LHCN-M2 (cell line): ENCODE results near the gene SUB1. TPM values are rescaled to one million over a fixed set of nuclear protein-coding genes. Genes with fewer than 3 reads are reported as not detected.
"Not testable (repeated sequence)": the region's sequence is repeated elsewhere in the genome, so short reads cannot be mapped to it uniquely, and the experiment has no call there.

ENCODE experiments used
- DNase-seq: peaks from one replicate; pipeline ENCODE4 v3.0.0-alpha.2; 2012; ENCODE audit warnings: low read depth
- total RNA-seq: library from RNA; depleted of rRNA; stranded (reverse); fragments of >200 nt; gene quantifications from 2 replicates; pipeline ENCODE4 v1.2.3, GENCODE V29; 2014

Gene SUB1
- total RNA-seq, 1 experiment from 2014 or later, result 288 TPM

DNA sequence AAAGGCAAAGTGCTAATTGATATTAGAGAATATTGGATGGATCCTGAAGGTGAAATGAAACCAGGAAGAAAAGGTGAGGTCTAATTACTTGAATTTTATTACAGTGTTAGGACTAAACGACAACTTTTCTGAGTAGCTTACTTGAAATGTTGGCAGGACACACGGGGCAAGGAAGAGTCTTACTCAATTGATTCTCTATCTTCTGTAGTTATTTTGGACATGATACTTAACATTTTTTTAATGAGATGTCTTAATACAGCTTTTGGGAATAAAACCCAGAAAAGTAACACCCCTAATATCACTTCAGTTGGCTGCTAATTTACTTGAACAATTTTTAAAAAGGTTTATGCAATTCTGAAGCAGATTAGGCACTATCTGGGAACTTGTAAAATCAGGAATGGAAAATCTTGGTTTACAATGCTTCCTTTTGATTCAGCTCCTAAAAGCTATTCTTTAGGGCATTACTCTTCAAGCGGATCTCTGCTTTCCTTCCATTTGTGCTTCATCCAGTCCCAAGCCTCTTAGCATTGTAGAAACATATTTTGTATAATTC, 13.7 kb downstream of the SUB1 start:
- DNase-seq, result no peak

- DNase-seq, result peak; percentile 91
These were observed 14.8 kb downstream of the SUB1 start for GRCh38 chr5:32600054-32600622.

- no peak for DNase-seq
These were observed 16.4 kb downstream of the SUB1 start for GRCh38 chr5:32601623-32602295.

- no peak for DNase-seq
These were observed 17.5 kb downstream of the SUB1 start for GRCh38 chr5:32602906-32603305.

GRCh38 chr5:32604800-32605765, 19.7 kb downstream of the SUB1 start:
- no peak for DNase-seq

GRCh38 chr5:32605766-32606152, 20.4 kb downstream of the SUB1 start:
- no peak for DNase-seq

DNA sequence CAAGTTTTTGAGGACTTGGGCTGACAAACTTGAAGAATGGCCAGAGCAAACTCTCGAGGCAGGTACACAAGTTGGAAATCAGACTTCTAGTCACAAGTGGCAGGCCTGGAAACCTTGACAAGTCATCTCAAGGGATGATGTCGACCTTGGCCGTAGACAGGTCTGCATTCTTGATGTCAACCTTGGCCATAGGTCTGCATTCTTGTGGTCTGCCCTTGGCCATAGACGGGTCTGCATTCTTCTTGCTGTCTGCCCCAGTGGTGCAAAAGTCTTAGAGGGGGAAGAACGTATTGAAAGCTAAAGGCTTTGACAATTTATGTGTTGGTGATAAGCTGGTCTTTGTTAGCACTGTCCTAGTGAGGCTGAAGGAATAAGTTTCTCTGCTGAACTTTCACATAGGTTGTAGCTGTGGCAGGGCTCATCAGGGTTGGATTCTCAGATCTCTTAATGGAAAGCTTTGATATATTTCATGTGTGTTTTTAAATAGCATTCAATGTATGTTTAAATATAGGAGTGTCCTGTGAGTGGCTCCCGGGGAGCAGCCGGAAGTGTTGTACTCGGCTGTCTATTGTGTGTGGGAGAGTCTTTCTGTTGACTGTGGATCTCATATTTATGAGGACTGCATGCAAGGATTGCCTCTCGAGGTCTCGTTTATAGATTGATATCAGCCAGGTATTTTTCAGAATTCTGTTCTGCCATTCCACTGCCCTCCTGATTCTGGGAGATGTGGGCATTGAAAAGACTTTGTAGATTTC, 27.0 kb downstream of the SUB1 start:
- DNase-seq, result no peak

GRCh38 chr5:32613050-32613672, 27.8 kb downstream of the SUB1 start:
- DNase-seq, result peak; percentile 68

GRCh38 chr5:32615236-32615635, 29.9 kb downstream of the SUB1 start:
- no peak for DNase-seq

GRCh38 chr5:32618962-32619361, 33.6 kb downstream of the SUB1 start:
- no peak for DNase-seq

DNA sequence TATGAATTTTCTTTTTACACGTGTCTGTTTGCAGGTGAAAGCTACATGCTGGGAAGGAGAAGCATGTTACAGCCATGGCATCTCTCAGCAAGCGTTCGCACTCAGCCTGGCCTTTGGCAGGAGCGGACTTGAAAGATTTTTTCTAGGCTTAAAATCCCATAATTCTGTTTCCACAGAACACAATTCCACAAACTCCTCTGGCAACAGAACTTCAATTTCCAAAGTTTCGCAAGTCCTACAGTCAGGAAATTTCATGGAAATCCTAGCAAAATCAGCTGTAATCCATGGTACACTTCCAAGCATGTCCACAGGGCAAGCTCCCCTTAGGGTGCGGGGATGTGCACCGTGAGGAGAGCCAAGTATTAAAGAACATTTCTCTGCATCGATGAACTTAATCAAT, 35.9 kb downstream of the SUB1 start:
- DNase-seq, result no peak

- no peak for DNase-seq
These were observed 39.7 kb downstream of the SUB1 start for GRCh38 chr5:32625106-32625505.

DNA sequence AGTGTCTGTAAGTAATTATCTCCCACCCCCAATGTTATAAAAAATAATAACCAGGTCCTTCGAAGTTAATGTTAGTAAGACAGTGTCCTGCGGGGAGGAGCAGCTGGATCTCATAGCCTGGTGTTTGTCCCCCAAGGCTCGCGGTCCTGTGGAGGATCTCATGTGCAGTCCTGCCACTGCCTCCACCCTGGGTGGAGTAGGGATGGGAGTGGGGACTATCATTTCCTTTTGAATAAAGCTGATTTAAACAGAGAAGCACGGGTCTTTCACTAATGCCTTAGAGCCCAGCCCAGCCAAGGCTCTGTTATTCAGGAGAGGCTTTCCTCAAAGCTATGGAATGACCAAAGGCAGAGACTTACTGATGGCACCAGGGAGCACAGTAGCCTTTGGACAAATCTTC, 40.2 kb downstream of the SUB1 start:
- DNase-seq, result no peak

DNA sequence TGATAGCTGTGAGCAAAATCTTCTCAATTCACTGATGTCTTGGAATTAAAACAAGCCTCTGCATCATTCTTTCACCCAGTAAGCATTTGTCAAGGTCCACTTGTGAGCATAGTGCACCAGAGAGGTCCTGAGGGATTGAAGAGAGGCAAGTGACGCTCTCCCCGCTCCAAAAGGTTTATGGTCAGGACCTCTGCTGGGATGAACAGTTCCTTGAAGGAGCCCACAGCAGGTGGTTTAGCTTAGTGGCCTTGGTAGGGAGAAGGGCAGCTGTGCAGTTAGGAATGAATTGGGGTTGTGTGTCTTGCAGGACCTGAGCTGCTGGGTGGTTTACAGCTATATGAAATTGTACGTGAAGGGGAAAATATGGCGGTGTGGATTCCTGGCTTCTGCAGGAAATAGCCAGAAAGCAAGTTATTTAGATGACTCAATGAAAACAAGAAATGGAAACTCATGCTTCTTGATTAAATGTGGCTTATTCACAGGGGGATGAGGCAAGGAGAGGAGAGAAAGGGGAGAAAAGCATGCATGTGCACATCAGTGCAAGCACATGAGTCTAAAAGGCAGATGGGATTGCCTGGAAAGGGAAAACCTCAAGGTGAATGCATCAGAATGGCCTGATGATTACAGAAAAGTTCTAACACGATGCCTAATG, 42.0 kb downstream of the SUB1 start:
- no peak for DNase-seq

DNA sequence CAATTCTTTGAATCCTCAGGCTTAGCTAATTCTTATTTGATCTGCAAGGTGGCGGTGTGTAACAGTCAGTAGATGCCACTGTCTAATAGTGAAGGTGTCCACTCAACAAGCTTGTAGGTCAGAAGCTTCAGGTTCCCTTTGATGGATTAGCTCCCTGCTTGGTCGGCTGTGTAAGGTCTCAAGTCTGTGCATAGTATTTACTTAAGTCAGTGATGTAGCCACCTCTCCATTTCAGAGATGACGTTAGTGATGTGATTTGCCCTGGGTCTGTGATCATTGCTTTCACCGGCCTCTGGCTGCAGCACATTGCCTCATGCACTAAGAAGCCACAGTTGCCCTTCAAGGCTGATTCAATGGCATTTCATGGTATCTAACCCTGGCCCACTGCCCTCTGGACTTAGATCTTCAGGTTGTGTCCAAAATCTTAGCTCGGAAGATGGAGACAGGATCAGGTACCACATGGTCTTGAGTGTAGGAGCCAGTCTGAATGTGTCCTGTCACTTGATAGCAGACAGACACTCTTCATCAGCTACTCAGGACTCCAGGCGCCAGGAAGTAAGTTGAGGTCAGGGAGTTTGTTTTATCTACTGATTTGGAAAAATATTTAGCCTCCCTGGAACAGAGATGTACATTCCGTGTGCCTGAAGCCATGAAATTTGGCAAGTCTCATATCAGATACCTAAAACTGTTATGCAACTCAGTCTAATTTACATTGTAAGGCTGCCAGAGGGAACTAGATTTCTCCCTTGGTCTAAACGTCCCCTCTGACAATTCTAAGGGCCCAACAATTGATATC, 42.9 kb downstream of the SUB1 start:
- DNase-seq, result no peak

- DNase-seq, result no peak
These were observed 45.6 kb downstream of the SUB1 start for GRCh38 chr5:32630867-32631491.

DNA sequence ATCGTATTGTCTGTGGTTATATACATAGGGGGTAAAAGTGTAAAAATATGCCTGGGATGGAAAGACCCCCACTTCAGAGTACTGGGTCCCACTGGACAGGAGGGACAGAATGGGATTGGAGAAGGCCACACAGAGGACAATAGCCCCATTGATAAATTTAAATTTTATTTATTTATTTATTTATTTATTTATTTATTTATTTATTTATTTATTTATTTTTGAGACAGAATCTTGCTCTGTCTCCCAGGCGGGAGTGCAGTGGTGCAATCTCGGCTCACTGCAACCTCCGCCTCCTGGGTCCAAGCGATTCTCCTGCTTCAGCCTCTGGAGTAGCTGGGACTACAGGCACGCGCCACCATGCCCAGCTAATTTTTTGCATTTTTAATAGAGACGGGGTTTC, 47.7 kb downstream of the SUB1 start:
- DNase-seq, result not testable (repeated sequence)

- DNase-seq, result no peak
These were observed 53.0 kb downstream of the SUB1 start for GRCh38 chr5:32638309-32638708.

DNA sequence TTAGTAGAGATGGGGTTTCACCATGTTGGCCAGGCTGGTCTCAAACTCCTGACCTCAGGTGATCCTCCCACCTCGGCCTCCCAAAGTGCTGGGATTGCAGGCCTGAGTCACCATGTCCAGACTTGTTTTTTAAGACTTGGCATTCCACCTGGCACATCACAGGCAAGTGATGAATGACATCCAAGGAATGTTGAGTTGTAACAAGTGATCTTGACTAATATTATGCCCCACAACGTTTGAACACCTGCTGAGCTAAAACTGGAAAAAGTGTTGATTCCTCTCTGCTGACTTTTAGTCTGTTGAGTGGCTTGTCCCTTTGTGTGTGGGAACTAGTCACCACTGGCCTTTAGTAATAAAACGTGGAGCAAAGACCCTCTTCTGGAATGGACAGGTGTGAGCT, 54.6 kb downstream of the SUB1 start:
- peak; percentile 36 for DNase-seq
